Caco-2 (cell line): ENCODE data around the gene TNRC6A. TPM values are rescaled to one million over a fixed set of nuclear protein-coding genes. Genes with fewer than 3 reads are reported as not detected.

Experiments used
- BruUV-seq: library from RNA; stranded (reverse); fragments of 400-500 nt; replicated peaks from 2 replicates; lab custom pipeline; 2021; lab: Mats Ljungman, UMichigan
- CTCF ChIA-PET: fragments of 300-600 bp; sonication (Branson Sonifier 250); formaldehyde crosslinking; loops from one replicate; lab custom pipeline; 2022; ENCODE audit warnings: antibody characterized with exemption; lab: Charles Lee
- POLR2A ChIA-PET: fragments of 300-600 bp; sonication (Branson Sonifier 250); formaldehyde crosslinking; loops from one replicate; lab custom pipeline; 2022; ENCODE audit warnings: antibody characterized with exemption; lab: Charles Lee
- DNase-seq, 2 experiments: peaks; one replicate each; pipeline versions ENCODE4 v3.0.0 to v3.0.0-alpha.2; 2020 to 2022
- H3K27me3 ChIP-seq: replicated peaks from 2 replicates; pipeline ENCODE4 v1.6.0; 2011; ENCODE audit warnings: low read length; ENCODE audit not compliant: control insufficient read depth, insufficient read depth
- H3K36me3 ChIP-seq: 2 replicates; pipeline ENCODE4 v1.5.1; 2011; ENCODE audit warnings: low read length; ENCODE audit not compliant: control insufficient read depth, insufficient read depth
- H3K4me1 ChIP-seq: fragments of 250-450 bp; sonication (Bioruptor Pico); 2 replicates; pipeline ENCODE4 v1.5.1; 2020; ENCODE audit warnings: mild to moderate bottlenecking
- H3K4me3 ChIP-seq: 2 replicates; pipeline ENCODE4 v1.5.1; 2011; ENCODE audit warnings: low read depth, mild to moderate bottlenecking, control low read depth, low read length
- H3K9me3 ChIP-seq: fragments of 250-450 bp; sonication (Bioruptor Pico); 2 replicates; pipeline ENCODE4 v1.5.1; 2020; ENCODE audit warnings: mild to moderate bottlenecking, moderate library complexity
- H3K27ac Mint-ChIP-seq: one replicate; pipeline ENCODE4 v1.8.0; 2022; ENCODE audit warnings: mixed read lengths; ENCODE audit not compliant: unreplicated experiment
- H3K27me3 Mint-ChIP-seq: one replicate; pipeline ENCODE4 v1.8.0; 2022; ENCODE audit warnings: mixed read lengths; ENCODE audit not compliant: insufficient read depth, unreplicated experiment
- H3K36me3 Mint-ChIP-seq: one replicate; pipeline ENCODE4 v1.8.0; 2022; ENCODE audit warnings: mild to moderate bottlenecking, mixed read lengths; ENCODE audit not compliant: insufficient read depth, unreplicated experiment
- H3K4me1 Mint-ChIP-seq: one replicate; pipeline ENCODE4 v1.8.0; 2022; ENCODE audit warnings: low read depth, mixed read lengths; ENCODE audit not compliant: unreplicated experiment
- H3K4me3 Mint-ChIP-seq: one replicate; pipeline ENCODE4 v1.8.0; 2022; ENCODE audit warnings: mild to moderate bottlenecking, moderate library complexity, mixed read lengths; ENCODE audit not compliant: unreplicated experiment
- H3K9me3 Mint-ChIP-seq: one replicate; pipeline ENCODE4 v1.8.0; 2022; ENCODE audit warnings: mixed read lengths; ENCODE audit not compliant: unreplicated experiment
- intact Hi-C: fragments of 100-400 bp; cut with micrococcal nuclease; formaldehyde crosslinking; loops from one replicate; pipeline ENCODE4 v1.10.0; 2022; ENCODE audit not compliant: unreplicated experiment
- total RNA-seq: library from RNA; stranded (reverse); gene quantifications from 2 replicates; pipeline ENCODE4 v1.2.3, GENCODE V29; 2022
- TF ChIP-seq, protein P1 (sequence below), 2 experiments: fragments of 200-600 bp in 1 of 2; IDR thresholded peaks; 1 replicate in 1 of 2; 2 replicates in 1 of 2; pipeline versions ENCODE4 v1.5.1 to v1.8.0; 2011 to 2022; ENCODE audit warnings: antibody characterized with exemption in 1 of 2, control low read depth in 1 of 2, inconsistent platforms in 1 of 2, low read depth in 1 of 2, low read length in 1 of 2, mild to moderate bottlenecking in 1 of 2, moderate library complexity in 1 of 2; ENCODE audit not compliant: insufficient read depth in 1 of 2, severe bottlenecking in 1 of 2, unreplicated experiment in 1 of 2

The TNRC6A gene
- total RNA-seq, 1 experiment from 2014 or later = 43.7 TPM

DNA sequence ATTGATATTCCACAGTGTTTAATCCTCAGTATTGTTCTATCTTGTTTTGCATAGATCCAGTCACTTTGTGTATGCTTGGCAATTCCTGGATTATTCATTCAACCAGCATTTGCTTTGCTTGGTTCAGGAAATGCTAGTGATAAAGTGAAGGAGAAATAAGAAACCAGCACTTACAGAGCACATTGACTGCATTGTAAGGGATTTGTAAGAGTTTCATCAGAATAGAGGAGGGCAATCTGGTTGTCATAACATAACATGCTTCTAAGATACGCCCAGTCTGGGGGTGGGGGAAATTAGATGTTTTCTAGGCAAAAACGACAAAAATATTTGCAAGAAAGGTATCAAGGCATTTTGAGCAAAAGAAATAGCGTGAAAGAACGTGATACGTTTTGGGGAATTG, 40.4 kb downstream of the TNRC6A start:
- no peaks in the 10 kb centered on the region for H3K27me3 Mint-ChIP-seq
- H3K4me1 Mint-ChIP-seq = no peaks in the 10 kb centered on the region
- no peak for DNase-seq
- intact Hi-C loops = no loop called here
- no peaks in the 10 kb centered on the region for H3K9me3 ChIP-seq
- TF ChIP-seq, protein P1, sequence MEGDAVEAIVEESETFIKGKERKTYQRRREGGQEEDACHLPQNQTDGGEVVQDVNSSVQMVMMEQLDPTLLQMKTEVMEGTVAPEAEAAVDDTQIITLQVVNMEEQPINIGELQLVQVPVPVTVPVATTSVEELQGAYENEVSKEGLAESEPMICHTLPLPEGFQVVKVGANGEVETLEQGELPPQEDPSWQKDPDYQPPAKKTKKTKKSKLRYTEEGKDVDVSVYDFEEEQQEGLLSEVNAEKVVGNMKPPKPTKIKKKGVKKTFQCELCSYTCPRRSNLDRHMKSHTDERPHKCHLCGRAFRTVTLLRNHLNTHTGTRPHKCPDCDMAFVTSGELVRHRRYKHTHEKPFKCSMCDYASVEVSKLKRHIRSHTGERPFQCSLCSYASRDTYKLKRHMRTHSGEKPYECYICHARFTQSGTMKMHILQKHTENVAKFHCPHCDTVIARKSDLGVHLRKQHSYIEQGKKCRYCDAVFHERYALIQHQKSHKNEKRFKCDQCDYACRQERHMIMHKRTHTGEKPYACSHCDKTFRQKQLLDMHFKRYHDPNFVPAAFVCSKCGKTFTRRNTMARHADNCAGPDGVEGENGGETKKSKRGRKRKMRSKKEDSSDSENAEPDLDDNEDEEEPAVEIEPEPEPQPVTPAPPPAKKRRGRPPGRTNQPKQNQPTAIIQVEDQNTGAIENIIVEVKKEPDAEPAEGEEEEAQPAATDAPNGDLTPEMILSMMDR (IDR thresholded peaks at IDR 0.05; ENCODE audit: insufficient read depth in 1 of 2, low read depth in 1 of 2, low read length in 1 of 2, severe bottlenecking in 1 of 2, unreplicated experiment in 1 of 2) = no peak
- no TSS peak for BruUV-seq
- H3K36me3 ChIP-seq = peaks cover 1% of the 10 kb centered on the region
- H3K27me3 ChIP-seq = no peaks in the 10 kb centered on the region
- no peak overlapping the region for H3K4me3 Mint-ChIP-seq
- H3K4me3 ChIP-seq = no peak overlapping the region
- peaks cover 20% of the 10 kb centered on the region for H3K36me3 Mint-ChIP-seq
- no peak overlapping the region for H3K27ac Mint-ChIP-seq
- ChIA-PET CTCF (no interaction called here), POLR2A (no interaction called here)
- H3K9me3 Mint-ChIP-seq = no peaks in the 10 kb centered on the region
- no peaks in the 10 kb centered on the region for H3K4me1 ChIP-seq

DNA sequence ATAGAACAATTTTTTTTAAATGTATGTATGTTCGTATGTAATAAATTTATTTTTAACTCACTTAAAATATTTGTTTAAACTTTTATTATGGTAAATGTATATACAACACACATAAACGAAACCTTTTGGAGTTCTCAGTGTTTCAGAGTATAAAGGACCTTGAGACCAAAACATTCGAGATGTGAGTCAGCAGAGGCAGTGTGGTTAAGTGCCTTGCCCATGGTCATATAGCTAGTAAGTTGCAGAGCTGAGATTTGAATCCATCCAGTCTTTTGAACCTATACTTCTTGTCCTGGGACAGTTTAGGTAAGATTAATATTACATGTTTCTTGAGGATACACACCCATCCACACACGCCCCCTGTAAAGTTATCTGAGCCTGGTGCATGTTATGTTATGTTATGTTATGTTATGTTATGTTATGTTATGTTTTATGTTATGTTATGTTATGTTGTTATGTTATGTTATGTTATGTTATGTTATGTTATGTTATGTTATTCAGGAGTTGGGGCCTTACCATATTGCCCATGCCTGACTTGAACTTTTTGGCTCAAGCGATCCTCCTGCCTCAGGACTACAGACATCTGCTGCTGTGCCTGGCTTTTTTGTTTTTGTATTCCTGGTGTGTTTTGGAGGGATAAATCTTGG, 41.8 kb downstream of the TNRC6A start:
- no peak overlapping the region for H3K4me3 ChIP-seq
- intact Hi-C loops = no loop called here
- Mint-ChIP-seq H3K4me1 (peaks cover 7% of the 10 kb centered on the region), H3K9me3 (no peaks in the 10 kb centered on the region), H3K36me3 (peaks cover 26% of the 10 kb centered on the region), H3K27me3 (no peaks in the 10 kb centered on the region), H3K27ac (no peak overlapping the region), H3K4me3 (no peak overlapping the region)
- no peaks in the 10 kb centered on the region for H3K9me3 ChIP-seq
- POLR2A ChIA-PET = no interaction called here
- no peaks in the 10 kb centered on the region for H3K4me1 ChIP-seq
- TF ChIP-seq, protein P1 (IDR thresholded peaks at IDR 0.05; ENCODE audit: insufficient read depth in 1 of 2, low read depth in 1 of 2, low read length in 1 of 2, severe bottlenecking in 1 of 2, unreplicated experiment in 1 of 2) = no peak
- no peaks in the 10 kb centered on the region for H3K27me3 ChIP-seq
- CTCF ChIA-PET = no interaction called here
- no peak for DNase-seq
- peaks cover 1% of the 10 kb centered on the region for H3K36me3 ChIP-seq
- no TSS peak for BruUV-seq

DNA sequence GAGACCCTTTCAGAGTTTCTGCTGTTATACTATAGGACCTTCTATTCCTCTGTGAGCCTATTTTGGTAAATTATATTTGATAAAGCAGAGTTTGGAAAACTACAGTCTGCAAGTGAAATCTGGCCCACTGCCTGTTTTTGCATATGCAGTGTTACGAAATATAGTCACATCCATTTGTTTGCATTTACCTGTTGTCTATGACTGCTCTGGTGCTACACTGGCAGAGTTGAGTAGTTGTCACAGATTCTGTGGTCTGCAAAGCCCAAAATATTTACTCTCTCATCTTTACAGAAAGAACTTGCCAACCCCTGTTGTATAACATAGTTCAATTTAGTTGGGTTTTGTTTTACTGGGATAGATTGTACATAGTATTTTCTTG, 42.3 kb downstream of the TNRC6A start:
- peaks cover 7% of the 10 kb centered on the region for H3K4me1 Mint-ChIP-seq
- peaks cover 31% of the 10 kb centered on the region for H3K36me3 Mint-ChIP-seq
- H3K9me3 Mint-ChIP-seq = no peaks in the 10 kb centered on the region
- intact Hi-C loops = no loop called here
- Histone ChIP-seq H3K4me3 (no peak overlapping the region), H3K9me3 (no peaks in the 10 kb centered on the region), H3K36me3 (peaks cover 1% of the 10 kb centered on the region), H3K27me3 (no peaks in the 10 kb centered on the region), H3K4me1 (no peaks in the 10 kb centered on the region)
- ChIA-PET CTCF (no interaction called here), POLR2A (no interaction called here)
- no peak overlapping the region for H3K4me3 Mint-ChIP-seq
- no peak for DNase-seq
- BruUV-seq = no TSS peak
- TF ChIP-seq, protein P1 (IDR thresholded peaks at IDR 0.05; ENCODE audit: insufficient read depth in 1 of 2, low read depth in 1 of 2, low read length in 1 of 2, severe bottlenecking in 1 of 2, unreplicated experiment in 1 of 2) = no peak
- H3K27me3 Mint-ChIP-seq = no peaks in the 10 kb centered on the region
- no peak overlapping the region for H3K27ac Mint-ChIP-seq
